Retina (tissue), 1 donor: ENCODE measurements around the gene KAZN.

Source experiments
- DNase-seq: peaks from one replicate; pipeline ENCODE4 v3.0.0-alpha.2; 2016

The KAZN gene

GRCh38 chr1:14895727-14896126, 297.2 kb downstream of the KAZN start:
- DNase-seq: no peak

GRCh38 chr1:14896381-14897079, 298.0 kb downstream of the KAZN start:
- DNase-seq: no peak

GRCh38 chr1:14897080-14897449, 298.6 kb downstream of the KAZN start:
- no peak for DNase-seq

GRCh38 chr1:14897547-14897946, 299.1 kb downstream of the KAZN start:
- no peak for DNase-seq

- no peak for DNase-seq
Observed at GRCh38 chr1:14897997-14898645, 299.6 kb downstream of the KAZN start.

GRCh38 chr1:14899686-14900085, 301.2 kb downstream of the KAZN start:
- no peak for DNase-seq

GRCh38 chr1:14901371-14901954, 303.0 kb downstream of the KAZN start:
- DNase-seq: no peak

- DNase-seq: no peak
Observed at GRCh38 chr1:14903922-14904321, 305.4 kb downstream of the KAZN start.

- no peak for DNase-seq
Observed at GRCh38 chr1:14906665-14907064, 308.2 kb downstream of the KAZN start.

- DNase-seq: no peak
Observed at GRCh38 chr1:14907416-14907815, 308.9 kb downstream of the KAZN start.

GRCh38 chr1:14909273-14909672, 310.8 kb downstream of the KAZN start:
- DNase-seq: no peak

- no peak for DNase-seq
Observed at GRCh38 chr1:14909920-14910460, 311.5 kb downstream of the KAZN start.

GRCh38 chr1:14910984-14911721, 312.7 kb downstream of the KAZN start:
- DNase-seq: no peak

- no peak for DNase-seq
Observed at GRCh38 chr1:14912839-14913481, 314.5 kb downstream of the KAZN start.

GRCh38 chr1:14913482-14914177, 315.1 kb downstream of the KAZN start:
- DNase-seq: no peak

GRCh38 chr1:14914351-14914988, 316.0 kb downstream of the KAZN start:
- DNase-seq: no peak

- DNase-seq: peak; percentile 80
Observed at GRCh38 chr1:14915356-14916054, 317.0 kb downstream of the KAZN start.

- no peak for DNase-seq
Observed at GRCh38 chr1:14919289-14919688, 320.8 kb downstream of the KAZN start.

- DNase-seq: no peak
Observed at GRCh38 chr1:14919751-14920150, 321.3 kb downstream of the KAZN start.

- no peak for DNase-seq
Observed at GRCh38 chr1:14921057-14921456, 322.6 kb downstream of the KAZN start.
